ENCODE measurements around the gene S1PR1.

DNA sequence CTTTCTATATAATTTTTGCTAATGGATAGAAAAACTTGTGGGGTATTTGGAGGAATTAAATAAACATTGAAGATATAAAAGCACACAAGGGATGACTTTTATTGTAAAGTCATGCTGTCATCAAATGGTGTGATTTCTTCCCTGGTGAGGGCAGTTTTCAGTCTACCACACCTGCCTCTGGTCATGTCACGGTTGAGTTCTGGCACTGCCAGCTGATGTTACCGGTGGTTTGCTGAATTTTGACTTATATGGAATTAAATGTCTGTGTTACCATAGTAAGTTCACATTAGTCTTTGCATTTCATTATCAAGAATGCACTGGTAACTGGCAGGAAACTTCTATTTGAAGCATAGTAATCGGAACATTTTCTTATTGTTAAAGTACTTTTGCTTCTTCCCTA lies 13.4 kb downstream of the S1PR1 start:
- TF ChIP-seq POLR2A (IDR thresholded peaks at IDR 0.05) (no peak), CTCF (IDR thresholded peaks at IDR 0.05) (no peak)

Measured in breast epithelium (tissue), 3 donors.